TTC549 (cell line): ENCODE data around the gene OR51L1.

Source experiments
- FAIRE-seq: peaks from 2 replicates; lab custom pipeline; 2012; peaks lifted over from hg19 to GRCh38; lab: Jason Lieb, UNC

The OR51L1 gene

GRCh38 chr11:5046754-5047330, 52.2 kb downstream of the OR51L1 start:
- FAIRE-seq = no peak
